ENCODE data around the gene HRH3.

HRH3 gene

GRCh38 chr20:62197311-62197710 is 22.8 kb downstream of the HRH3 start:
- DNase-seq = no peak

- DNase-seq = no peak
These were observed 23.8 kb downstream of the HRH3 start for GRCh38 chr20:62196286-62196685.

GRCh38 chr20:62195736-62196135 is 24.3 kb downstream of the HRH3 start:
- no peak for DNase-seq

- no peak for DNase-seq
These were observed 25.0 kb downstream of the HRH3 start for GRCh38 chr20:62195075-62195405.

- no peak for DNase-seq
These were observed 26.7 kb downstream of the HRH3 start for GRCh38 chr20:62193079-62194025.

GRCh38 chr20:62192635-62193034 is 27.4 kb downstream of the HRH3 start:
- no peak for DNase-seq

- no peak for DNase-seq
These were observed 28.1 kb downstream of the HRH3 start for GRCh38 chr20:62191781-62192559.

GRCh38 chr20:62190639-62191411 is 29.3 kb downstream of the HRH3 start:
- DNase-seq = no peak

GRCh38 chr20:62186887-62187866 is 32.9 kb downstream of the HRH3 start:
- DNase-seq = no peak

- no peak for DNase-seq
These were observed 34.0 kb downstream of the HRH3 start for GRCh38 chr20:62186096-62186426.

GRCh38 chr20:62183426-62184142 is 36.5 kb downstream of the HRH3 start:
- DNase-seq = no peak

GRCh38 chr20:62182469-62183425 is 37.3 kb downstream of the HRH3 start, which contains the start of gene MTG2:
Gene MTG2, plus strand, starts transcription at chr20:62183028. Its CDS starts 10,393 bp downstream, at chr20:62193421.
- DNase-seq = peak; percentile 96

GRCh38 chr20:62181808-62182207 is 38.3 kb downstream of the HRH3 start:
- DNase-seq = no peak

- DNase-seq = no peak
These were observed 40.9 kb downstream of the HRH3 start for GRCh38 chr20:62179162-62179504.

GRCh38 chr20:62178316-62179161 is 41.5 kb downstream of the HRH3 start:
- DNase-seq = no peak

- no peak for DNase-seq
These were observed 42.8 kb downstream of the HRH3 start for GRCh38 chr20:62177307-62177706.

GRCh38 chr20:62176866-62177265 is 43.2 kb downstream of the HRH3 start:
- no peak for DNase-seq

GRCh38 chr20:62175711-62176110 is 44.4 kb downstream of the HRH3 start:
- DNase-seq = no peak
